Measurements from ENCODE around the gene CHML. TPM values are rescaled to one million over a fixed set of nuclear protein-coding genes. Genes with fewer than 3 reads are reported as not detected.

The CHML gene
- total RNA-seq, 1 donor: 10.1 TPM

- no peak overlapping the region for H3K4me3 ChIP-seq (ENCODE audit: low read depth, low read length)
- no peak for TF ChIP-seq CTCF (IDR thresholded peaks at IDR 0.05; ENCODE audit: insufficient read depth, low read length)
- peak; percentile 13 for DNase-seq (ENCODE audit: low read depth)
Observed at GRCh38 chr1:241593186-241593585, 47.0 kb downstream of the CHML start.

- no peak overlapping the region for H3K4me3 ChIP-seq (ENCODE audit: low read depth, low read length)
- peak; percentile 14 for DNase-seq (ENCODE audit: low read depth)
- TF ChIP-seq CTCF (IDR thresholded peaks at IDR 0.05; ENCODE audit: insufficient read depth, low read length): no peak
Observed at GRCh38 chr1:241592273-241592958, 47.8 kb downstream of the CHML start.

- DNase-seq (ENCODE audit: low read depth): no peak
- no peak overlapping the region for H3K4me3 ChIP-seq (ENCODE audit: low read depth, low read length)
- no peak for TF ChIP-seq CTCF (IDR thresholded peaks at IDR 0.05; ENCODE audit: insufficient read depth, low read length)
Observed at GRCh38 chr1:241591736-241592135, 48.4 kb downstream of the CHML start.

- TF ChIP-seq CTCF (IDR thresholded peaks at IDR 0.05; ENCODE audit: insufficient read depth, low read length): no peak
- no peak overlapping the region for H3K4me3 ChIP-seq (ENCODE audit: low read depth, low read length)
- DNase-seq (ENCODE audit: low read depth): peak; percentile 11
Observed at GRCh38 chr1:241591317-241591716, 48.9 kb downstream of the CHML start.

- DNase-seq (ENCODE audit: low read depth): no peak
- TF ChIP-seq CTCF (IDR thresholded peaks at IDR 0.05; ENCODE audit: insufficient read depth, low read length): no peak
- H3K4me3 ChIP-seq (ENCODE audit: low read depth, low read length): no peak overlapping the region
Observed at GRCh38 chr1:241590719-241591118, 49.5 kb downstream of the CHML start.

Other genes with a start within 250 kb of the CHML start
- gene FH, start 120.6 kb downstream of the CHML start, total RNA-seq (ENCODE audit: low replicate concordance): 47.1 and 99.7 TPM in 2 replicates
- gene KMO, start 108.0 kb downstream of the CHML start, total RNA-seq (ENCODE audit: low replicate concordance): not detected in 2 replicates
- gene OPN3, start within 50 bp of the CHML start, total RNA-seq (ENCODE audit: low replicate concordance): 2.6 and 12.8 TPM in 2 replicates
- not detected in 2 replicates for gene WDR64, start 11.9 kb upstream of the CHML start, total RNA-seq (ENCODE audit: low replicate concordance)
- gene EXO1, start 207.8 kb upstream of the CHML start, total RNA-seq (ENCODE audit: low replicate concordance): 1.2 and 37.2 TPM in 2 replicates